ENCODE data around the gene TNIK.

TNIK gene

GRCh38 chr3:171199473-171199829, 260.8 kb downstream of the TNIK start:
- peaks cover 21% of the 10 kb centered on the region for H3K36me3 Mint-ChIP-seq
- no peak overlapping the region for H3K4me3 Mint-ChIP-seq

GRCh38 chr3:171198781-171199472, 261.3 kb downstream of the TNIK start:
- Mint-ChIP-seq H3K4me1 (peaks cover 34% of the 10 kb centered on the region), H3K36me3 (peaks cover 25% of the 10 kb centered on the region), H3K9me3 (peaks cover 6% of the 10 kb centered on the region), H3K4me3 (no peak overlapping the region), H3K27ac (no peak overlapping the region), H3K27me3 (no peaks in the 10 kb centered on the region)

More at GRCh38 chr3:171199473-171199829, 260.8 kb downstream of the TNIK start:
- Mint-ChIP-seq H3K27ac (no peak overlapping the region), H3K27me3 (no peaks in the 10 kb centered on the region), H3K9me3 (peaks cover 6% of the 10 kb centered on the region), H3K4me1 (peaks cover 34% of the 10 kb centered on the region)

- H3K9me3 Mint-ChIP-seq: peaks cover 6% of the 10 kb centered on the region
- H3K4me3 Mint-ChIP-seq: no peak overlapping the region
- H3K27me3 Mint-ChIP-seq: no peaks in the 10 kb centered on the region
- peaks cover 26% of the 10 kb centered on the region for H3K36me3 Mint-ChIP-seq
- peaks cover 42% of the 10 kb centered on the region for H3K4me1 Mint-ChIP-seq
- no peak overlapping the region for H3K27ac Mint-ChIP-seq
Observed at GRCh38 chr3:171195686-171196085, 264.5 kb downstream of the TNIK start.

- no peak overlapping the region for H3K27ac Mint-ChIP-seq
- no peak overlapping the region for H3K4me3 Mint-ChIP-seq
- H3K27me3 Mint-ChIP-seq: no peaks in the 10 kb centered on the region
- peaks cover 28% of the 10 kb centered on the region for H3K36me3 Mint-ChIP-seq
- peaks cover 6% of the 10 kb centered on the region for H3K9me3 Mint-ChIP-seq
- H3K4me1 Mint-ChIP-seq: peaks cover 45% of the 10 kb centered on the region
Observed at GRCh38 chr3:171194965-171195364, 265.2 kb downstream of the TNIK start.

DNA sequence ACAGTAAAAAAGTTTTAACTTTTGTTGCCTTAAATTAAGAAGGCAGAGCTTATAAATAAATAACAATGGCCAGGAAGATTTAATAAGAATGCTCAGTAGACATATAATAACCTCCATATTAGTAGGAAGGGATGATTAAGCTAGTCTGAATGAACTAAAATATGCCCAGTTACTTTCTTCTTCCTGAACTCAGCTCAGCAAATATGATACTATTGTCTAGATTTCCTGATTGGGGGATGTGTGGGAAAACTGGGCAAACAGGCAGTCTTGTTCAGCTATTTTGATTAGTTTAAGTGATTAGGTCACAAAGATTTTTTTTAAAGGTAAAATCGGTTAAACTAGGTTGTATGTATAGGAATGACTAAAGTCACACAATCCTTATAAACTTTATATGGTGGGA, 266.5 kb downstream of the TNIK start:
- Mint-ChIP-seq H3K4me1 (peaks cover 47% of the 10 kb centered on the region), H3K27me3 (no peaks in the 10 kb centered on the region), H3K36me3 (peaks cover 33% of the 10 kb centered on the region), H3K27ac (no peak overlapping the region), H3K9me3 (peaks cover 6% of the 10 kb centered on the region), H3K4me3 (no peak overlapping the region)

DNA sequence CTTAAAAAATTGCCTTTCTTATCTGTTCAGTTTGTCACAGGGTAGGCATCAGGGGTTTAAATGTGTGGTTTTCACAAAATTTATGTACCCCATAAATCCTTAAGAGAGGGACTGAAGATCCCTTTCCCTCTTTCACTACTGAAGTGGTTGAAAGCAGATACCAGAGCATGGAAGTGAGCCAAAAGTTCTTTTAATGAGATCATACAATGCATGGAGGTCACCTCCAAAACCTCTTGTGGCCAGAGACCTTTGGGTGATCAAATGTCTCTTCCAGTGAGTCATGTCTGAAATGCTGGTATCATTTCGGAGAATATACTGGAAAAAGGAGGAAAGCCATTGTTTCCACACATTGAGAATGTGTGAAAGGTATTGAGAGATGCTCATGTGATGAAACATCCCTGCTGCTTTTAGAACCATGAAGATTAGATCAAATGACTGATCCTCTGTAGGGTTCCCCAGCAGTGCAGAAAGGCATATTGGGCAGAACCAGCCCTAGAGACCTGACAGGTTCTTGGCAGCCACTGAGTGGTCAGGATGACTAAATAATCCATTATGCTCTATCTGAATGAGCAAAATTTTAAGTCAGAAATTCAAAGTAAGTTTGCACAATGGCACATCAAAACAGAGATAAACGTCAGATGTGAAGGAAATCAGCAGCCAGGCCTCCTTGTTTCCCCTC, 267.9 kb downstream of the TNIK start:
- no peak overlapping the region for H3K4me3 Mint-ChIP-seq
- no peaks in the 10 kb centered on the region for H3K9me3 Mint-ChIP-seq
- peaks cover 25% of the 10 kb centered on the region for H3K36me3 Mint-ChIP-seq
- no peaks in the 10 kb centered on the region for H3K27me3 Mint-ChIP-seq
- H3K27ac Mint-ChIP-seq: no peak overlapping the region
- peaks cover 45% of the 10 kb centered on the region for H3K4me1 Mint-ChIP-seq

GRCh38 chr3:171190668-171191067, 269.5 kb downstream of the TNIK start:
- Mint-ChIP-seq H3K36me3 (peaks cover 23% of the 10 kb centered on the region), H3K4me3 (no peak overlapping the region), H3K27me3 (no peaks in the 10 kb centered on the region), H3K4me1 (peaks cover 32% of the 10 kb centered on the region), H3K27ac (peak overlapping the region; percentile 74), H3K9me3 (no peaks in the 10 kb centered on the region)

- H3K4me1 Mint-ChIP-seq: peaks cover 36% of the 10 kb centered on the region
Observed at GRCh38 chr3:171189394-171190080, 270.7 kb downstream of the TNIK start.

GRCh38 chr3:171187706-171188290, 272.4 kb downstream of the TNIK start:
- Mint-ChIP-seq H3K27ac (peak overlapping the region; percentile 8), H3K4me1 (peaks cover 35% of the 10 kb centered on the region), H3K9me3 (no peaks in the 10 kb centered on the region), H3K27me3 (no peaks in the 10 kb centered on the region), H3K36me3 (peaks cover 18% of the 10 kb centered on the region), H3K4me3 (no peak overlapping the region)

More at GRCh38 chr3:171189394-171190080, 270.7 kb downstream of the TNIK start:
- H3K9me3 Mint-ChIP-seq: no peaks in the 10 kb centered on the region
- no peak overlapping the region for H3K4me3 Mint-ChIP-seq
- H3K36me3 Mint-ChIP-seq: peaks cover 23% of the 10 kb centered on the region
- peak overlapping the region; percentile 36 for H3K27ac Mint-ChIP-seq
- no peaks in the 10 kb centered on the region for H3K27me3 Mint-ChIP-seq

DNA sequence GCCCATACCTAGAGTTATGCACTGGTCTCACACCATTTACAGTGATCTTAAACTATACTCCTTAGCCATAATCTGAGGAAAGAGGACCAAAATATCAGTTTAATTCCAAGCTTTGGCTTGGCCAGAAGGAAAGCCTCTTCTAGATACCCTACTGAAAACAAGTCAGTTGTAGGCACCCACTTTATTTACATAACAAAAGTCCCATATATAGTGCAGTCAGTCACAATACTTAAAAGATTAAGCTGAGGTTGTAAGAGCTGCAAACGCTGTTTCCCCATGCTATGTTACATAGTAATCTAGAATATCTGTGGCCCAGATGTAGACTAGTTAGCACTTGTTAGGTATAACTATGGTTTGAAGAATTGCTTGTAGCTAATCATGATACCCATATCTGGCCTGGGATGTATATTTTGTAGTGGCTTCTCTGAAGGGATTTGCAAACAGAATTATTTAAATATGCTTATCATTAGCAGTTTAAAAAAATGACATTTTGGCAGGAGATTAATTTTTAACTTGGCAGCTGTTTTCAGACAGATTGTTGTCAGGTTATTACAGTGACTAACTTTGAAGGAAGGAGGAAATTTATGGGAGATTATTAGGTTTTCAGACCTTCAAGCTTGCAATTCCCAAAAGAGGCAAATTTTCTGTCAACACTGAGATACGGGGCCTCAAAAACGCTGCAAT, 273.2 kb downstream of the TNIK start:
- Mint-ChIP-seq H3K27me3 (no peaks in the 10 kb centered on the region), H3K4me3 (no peak overlapping the region), H3K9me3 (no peaks in the 10 kb centered on the region), H3K27ac (no peak overlapping the region), H3K4me1 (peaks cover 35% of the 10 kb centered on the region), H3K36me3 (peaks cover 17% of the 10 kb centered on the region)

- no peak overlapping the region for H3K27ac Mint-ChIP-seq
- H3K9me3 Mint-ChIP-seq: no peaks in the 10 kb centered on the region
- no peak overlapping the region for H3K4me3 Mint-ChIP-seq
- H3K36me3 Mint-ChIP-seq: peaks cover 18% of the 10 kb centered on the region
- peaks cover 38% of the 10 kb centered on the region for H3K4me1 Mint-ChIP-seq
- H3K27me3 Mint-ChIP-seq: no peaks in the 10 kb centered on the region
Observed at GRCh38 chr3:171186383-171186782, 273.8 kb downstream of the TNIK start.

GRCh38 chr3:171185959-171186358, 274.2 kb downstream of the TNIK start:
- Mint-ChIP-seq H3K4me1 (peaks cover 42% of the 10 kb centered on the region), H3K27me3 (no peaks in the 10 kb centered on the region), H3K9me3 (no peaks in the 10 kb centered on the region), H3K27ac (no peak overlapping the region), H3K36me3 (peaks cover 21% of the 10 kb centered on the region), H3K4me3 (no peak overlapping the region)

DNA sequence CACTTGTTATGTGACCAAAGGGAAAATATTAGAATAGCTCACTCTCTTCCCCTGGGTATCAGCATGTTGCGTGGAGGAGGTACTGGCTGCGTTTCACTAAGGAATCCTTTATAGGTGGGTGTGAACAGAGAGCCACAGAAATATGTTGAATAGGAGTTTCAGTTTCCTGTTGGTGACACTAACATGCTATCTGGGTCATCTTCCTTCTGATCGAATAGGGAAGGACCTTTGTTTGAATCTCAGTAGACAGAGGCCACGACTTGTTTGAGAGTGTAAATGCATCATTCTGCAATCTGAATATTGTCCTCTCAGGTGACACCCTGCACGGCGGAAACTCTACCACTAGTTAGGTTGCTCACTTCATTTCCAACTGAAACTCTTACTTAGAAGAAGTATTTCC, 275.8 kb downstream of the TNIK start:
- peaks cover 37% of the 10 kb centered on the region for H3K4me1 Mint-ChIP-seq
- no peak overlapping the region for H3K4me3 Mint-ChIP-seq
- H3K27me3 Mint-ChIP-seq: no peaks in the 10 kb centered on the region
- H3K27ac Mint-ChIP-seq: no peak overlapping the region
- peaks cover 17% of the 10 kb centered on the region for H3K36me3 Mint-ChIP-seq
- no peaks in the 10 kb centered on the region for H3K9me3 Mint-ChIP-seq

DNA sequence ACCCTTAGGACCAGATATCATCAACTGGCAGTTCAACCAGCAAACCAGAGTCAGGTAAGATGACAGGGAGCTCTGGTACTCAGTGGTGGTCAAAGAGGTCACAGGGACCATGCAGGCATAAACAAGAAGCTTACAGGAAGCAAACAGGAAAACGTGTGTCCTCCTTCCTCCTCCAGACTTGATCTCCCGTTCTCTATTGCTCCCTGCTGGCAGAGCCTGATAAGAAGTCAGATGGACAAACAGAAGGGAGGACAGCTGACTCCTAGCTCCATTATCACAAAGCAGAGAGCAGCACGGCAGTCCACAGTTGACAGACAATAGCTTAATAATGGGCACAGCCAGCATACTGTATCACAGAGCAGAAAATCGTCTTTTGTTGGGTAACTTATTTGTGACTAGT, 277.2 kb downstream of the TNIK start:
- Mint-ChIP-seq H3K27ac (no peak overlapping the region), H3K27me3 (no peaks in the 10 kb centered on the region), H3K9me3 (no peaks in the 10 kb centered on the region), H3K4me3 (no peak overlapping the region), H3K4me1 (peaks cover 40% of the 10 kb centered on the region), H3K36me3 (peaks cover 15% of the 10 kb centered on the region)

DNA sequence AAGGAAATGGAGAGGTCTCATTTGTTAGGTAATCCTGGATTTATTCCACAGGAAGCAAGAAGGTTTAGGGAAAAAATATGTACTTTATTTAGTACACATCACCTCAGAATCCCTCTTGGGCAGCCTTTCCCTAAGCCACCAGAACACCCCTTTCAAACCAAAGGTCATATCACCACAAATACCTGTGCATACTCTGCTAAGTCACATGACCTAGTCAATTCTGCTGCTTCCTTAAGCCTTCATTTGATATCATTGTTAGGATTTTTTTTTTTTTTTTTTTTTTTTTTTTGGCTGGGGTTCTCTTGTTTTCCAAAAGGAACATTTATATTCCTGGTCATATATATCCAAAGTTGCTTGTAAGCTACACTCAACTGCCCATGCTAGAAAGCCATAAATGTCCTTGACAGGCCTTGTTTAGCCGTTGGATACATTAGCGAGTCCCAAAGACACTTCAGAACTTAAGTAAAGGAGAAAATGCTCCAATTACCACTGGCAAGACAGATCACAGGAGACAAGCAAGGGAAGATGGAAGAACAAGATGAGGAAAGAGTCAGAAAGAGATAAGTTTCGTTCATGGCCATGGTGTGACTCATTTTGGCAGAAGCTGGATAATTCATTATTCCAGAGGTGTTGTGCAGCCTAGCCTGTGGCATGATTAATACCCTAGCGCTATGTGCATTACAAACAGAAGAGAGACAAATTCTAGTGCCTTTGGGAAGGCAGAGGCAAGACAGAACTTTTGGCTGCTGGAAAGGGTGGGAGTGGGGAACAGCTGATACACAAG, 278.1 kb downstream of the TNIK start:
- H3K27ac Mint-ChIP-seq: no peak overlapping the region
- peaks cover 40% of the 10 kb centered on the region for H3K4me1 Mint-ChIP-seq
- no peak overlapping the region for H3K4me3 Mint-ChIP-seq
- H3K36me3 Mint-ChIP-seq: peaks cover 20% of the 10 kb centered on the region
- H3K9me3 Mint-ChIP-seq: no peaks in the 10 kb centered on the region
- no peaks in the 10 kb centered on the region for H3K27me3 Mint-ChIP-seq

Measured in activated naive CD4-positive, alpha-beta T cell treated with anti-CD3 and anti-CD28 coated beads, Interleukin-2, amount 50 U/mL, for 24 hours (primary cell).